Stimulated activated effector memory CD8-positive, alpha-beta T cell treated with anti-CD3 and anti-CD28 coated beads, Interleukin-12 subunit alpha, Interleukin-12 subunit beta, amount 100 ng/mL, for 72 hours (primary cell): Measurements from ENCODE around the gene RTN4R.
"Not testable (repeated sequence)": the region's sequence is repeated elsewhere in the genome, so short reads cannot be mapped to it uniquely, and the experiment has no call there.

Experiments used
- ATAC-seq: fragments of 150-1000 bp; cut with Tn5 transposase; 2 replicates; pipeline ENCODE4 v1.10.0; 2021
- DNase-seq, 2 donors: peaks; one replicate each; pipeline ENCODE4 v3.0.0; 2021 to 2022; ENCODE audit warnings: low spot score in 2 of 2
- H3K27ac Mint-ChIP-seq: one replicate; pipeline ENCODE4 v1.8.0; 2022; ENCODE audit warnings: mild to moderate bottlenecking, mixed read lengths
- H3K36me3 Mint-ChIP-seq: one replicate; pipeline ENCODE4 v1.8.0; 2022; ENCODE audit warnings: mild to moderate bottlenecking, mixed read lengths
- H3K4me1 Mint-ChIP-seq: one replicate; pipeline ENCODE4 v1.8.0; 2022; ENCODE audit warnings: mixed read lengths
- H3K4me3 Mint-ChIP-seq: one replicate; pipeline ENCODE4 v1.8.0; 2022; ENCODE audit warnings: mild to moderate bottlenecking, mixed read lengths
- H3K9me3 Mint-ChIP-seq: one replicate; pipeline ENCODE4 v1.8.0; 2022; ENCODE audit warnings: mixed read lengths

RTN4R gene

GRCh38 chr22:20282901-20283673 lies 15.0 kb upstream of the RTN4R start:
- Mint-ChIP-seq H3K4me3 (no peak overlapping the region), H3K4me1 (peaks cover 6% of the 10 kb centered on the region), H3K36me3 (no peaks in the 10 kb centered on the region), H3K9me3 (no peaks in the 10 kb centered on the region), H3K27ac (no peak overlapping the region)
- no peak for DNase-seq
- ATAC-seq = no peak

GRCh38 chr22:20281891-20282290 lies 13.8 kb upstream of the RTN4R start:
- H3K9me3 Mint-ChIP-seq = no peaks in the 10 kb centered on the region
- ATAC-seq (no peak), DNase-seq (no peak)
- no peak overlapping the region for H3K27ac Mint-ChIP-seq
- H3K36me3 Mint-ChIP-seq = no peaks in the 10 kb centered on the region
- peaks cover 6% of the 10 kb centered on the region for H3K4me1 Mint-ChIP-seq
- no peak overlapping the region for H3K4me3 Mint-ChIP-seq

GRCh38 chr22:20281473-20281872 lies 13.4 kb upstream of the RTN4R start:
- not testable (repeated sequence) for H3K27ac Mint-ChIP-seq, ATAC-seq, H3K9me3 Mint-ChIP-seq, H3K36me3 Mint-ChIP-seq, DNase-seq, H3K4me3 Mint-ChIP-seq
- peaks cover 11% of the 10 kb centered on the region for H3K4me1 Mint-ChIP-seq

GRCh38 chr22:20280866-20281265 lies 12.7 kb upstream of the RTN4R start:
- Mint-ChIP-seq H3K36me3 (no peaks in the 10 kb centered on the region), H3K9me3 (no peaks in the 10 kb centered on the region), H3K4me3 (no peak overlapping the region), H3K27ac (no peak overlapping the region), H3K4me1 (peaks cover 13% of the 10 kb centered on the region)
- DNase-seq (no peak), ATAC-seq (no peak)

GRCh38 chr22:20280163-20280562 lies 12.0 kb upstream of the RTN4R start:
- ATAC-seq, H3K4me3 Mint-ChIP-seq, H3K9me3 Mint-ChIP-seq, DNase-seq, H3K36me3 Mint-ChIP-seq, H3K27ac Mint-ChIP-seq: not testable (repeated sequence)
- peaks cover 13% of the 10 kb centered on the region for H3K4me1 Mint-ChIP-seq

GRCh38 chr22:20279662-20280134 lies 11.6 kb upstream of the RTN4R start:
- H3K4me1 Mint-ChIP-seq = peaks cover 13% of the 10 kb centered on the region
- H3K36me3 Mint-ChIP-seq = no peaks in the 10 kb centered on the region
- H3K9me3 Mint-ChIP-seq = no peaks in the 10 kb centered on the region
- H3K4me3 Mint-ChIP-seq = no peak overlapping the region
- H3K27ac Mint-ChIP-seq = no peak overlapping the region
- ATAC-seq (no peak), DNase-seq (no peak)

GRCh38 chr22:20278726-20279490 lies 10.8 kb upstream of the RTN4R start:
- H3K9me3 Mint-ChIP-seq, H3K36me3 Mint-ChIP-seq, DNase-seq, H3K4me3 Mint-ChIP-seq, H3K27ac Mint-ChIP-seq, ATAC-seq: not testable (repeated sequence)
- H3K4me1 Mint-ChIP-seq = peaks cover 13% of the 10 kb centered on the region

GRCh38 chr22:20277936-20278635 lies 10.0 kb upstream of the RTN4R start:
- peaks cover 13% of the 10 kb centered on the region for H3K4me1 Mint-ChIP-seq
- not testable (repeated sequence) for H3K27ac Mint-ChIP-seq, DNase-seq, H3K36me3 Mint-ChIP-seq, H3K9me3 Mint-ChIP-seq, H3K4me3 Mint-ChIP-seq, ATAC-seq

- no peak for DNase-seq
- Mint-ChIP-seq H3K27ac (no peak overlapping the region), H3K4me3 (no peak overlapping the region), H3K9me3 (no peaks in the 10 kb centered on the region), H3K36me3 (no peaks in the 10 kb centered on the region), H3K4me1 (peaks cover 13% of the 10 kb centered on the region)
- ATAC-seq = no peak
Measured at GRCh38 chr22:20276468-20276867, 8.3 kb upstream of the RTN4R start.

GRCh38 chr22:20275836-20276235 lies 7.7 kb upstream of the RTN4R start:
- no peaks in the 10 kb centered on the region for H3K36me3 Mint-ChIP-seq

GRCh38 chr22:20275325-20275724 lies 7.2 kb upstream of the RTN4R start:
- DNase-seq, ATAC-seq, H3K9me3 Mint-ChIP-seq, H3K4me3 Mint-ChIP-seq, H3K36me3 Mint-ChIP-seq, H3K27ac Mint-ChIP-seq: not testable (repeated sequence)
- peaks cover 13% of the 10 kb centered on the region for H3K4me1 Mint-ChIP-seq

More at GRCh38 chr22:20275836-20276235, 7.7 kb upstream of the RTN4R start:
- no peak for ATAC-seq
- no peak for DNase-seq
- Mint-ChIP-seq H3K9me3 (no peaks in the 10 kb centered on the region), H3K27ac (no peak overlapping the region), H3K4me3 (no peak overlapping the region), H3K4me1 (peaks cover 13% of the 10 kb centered on the region)

GRCh38 chr22:20274374-20274773 lies 6.3 kb upstream of the RTN4R start:
- H3K4me3 Mint-ChIP-seq, H3K36me3 Mint-ChIP-seq, H3K9me3 Mint-ChIP-seq, DNase-seq, H3K27ac Mint-ChIP-seq, H3K4me1 Mint-ChIP-seq, ATAC-seq: not testable (repeated sequence)

- H3K4me3 Mint-ChIP-seq = no peak overlapping the region
- H3K9me3 Mint-ChIP-seq = no peaks in the 10 kb centered on the region
- DNase-seq = no peak
- H3K27ac Mint-ChIP-seq = no peak overlapping the region
- H3K36me3 Mint-ChIP-seq = no peaks in the 10 kb centered on the region
- ATAC-seq = no peak
- H3K4me1 Mint-ChIP-seq = peaks cover 9% of the 10 kb centered on the region
Measured at GRCh38 chr22:20273758-20274181, 5.7 kb upstream of the RTN4R start.

GRCh38 chr22:20272700-20273099 lies 4.6 kb upstream of the RTN4R start:
- no peak overlapping the region for H3K27ac Mint-ChIP-seq
- no peak for DNase-seq
- H3K36me3 Mint-ChIP-seq = no peaks in the 10 kb centered on the region
- no peak for ATAC-seq
- H3K4me1 Mint-ChIP-seq = peaks cover 11% of the 10 kb centered on the region
- no peak overlapping the region for H3K4me3 Mint-ChIP-seq
- no peaks in the 10 kb centered on the region for H3K9me3 Mint-ChIP-seq

GRCh38 chr22:20272174-20272573 lies 4.1 kb upstream of the RTN4R start:
- DNase-seq (no peak), ATAC-seq (no peak)
- H3K36me3 Mint-ChIP-seq = no peaks in the 10 kb centered on the region
- H3K4me1 Mint-ChIP-seq = peaks cover 11% of the 10 kb centered on the region
- no peak overlapping the region for H3K4me3 Mint-ChIP-seq
- H3K9me3 Mint-ChIP-seq = no peaks in the 10 kb centered on the region
- no peak overlapping the region for H3K27ac Mint-ChIP-seq
